Thyroid gland (tissue), 4 donors: Measurements from ENCODE around the gene EPHA2.

ENCODE experiments used
- CTCF ChIP-seq, 6 experiments: fragments of 200-600 bp in 3 of 6; fragments of 450-650 bp in 3 of 6; sonication (generic) in 3 of 6; IDR thresholded peaks; one replicate each; pipeline ENCODE4 v1.5.1; 2016 to 2019; ENCODE audit warnings: antibody characterized with exemption in 6 of 6, mild to moderate bottlenecking in 2 of 6, inconsistent platforms in 1 of 6, moderate library complexity in 1 of 6
- POLR2A ChIP-seq, 2 donors: fragments of 450-650 bp; IDR thresholded peaks; one replicate each; pipeline ENCODE4 v1.6.1; 2017; ENCODE audit warnings: antibody characterized with exemption in 2 of 2, mild to moderate bottlenecking in 2 of 2, moderate library complexity in 1 of 2

- TF ChIP-seq CTCF (IDR thresholded peaks at IDR 0.05) (no peak), POLR2A (IDR thresholded peaks at IDR 0.05) (no peak)
Measured at GRCh38 chr1:16141573-16142336, 14.1 kb downstream of the EPHA2 start.
